ENCODE data around the gene HS3ST3A1. TPM values are rescaled to one million over a fixed set of nuclear protein-coding genes. Genes with fewer than 3 reads are reported as not detected.

HS3ST3A1 gene
- total RNA-seq, 2 experiments from 2014 or later = 1.0 to 1.4 TPM

GRCh38 chr17:13626703-13627102, 25.0 kb upstream of the HS3ST3A1 start:
- no peak overlapping the region for H3K4me3 Mint-ChIP-seq
- no peaks in the 10 kb centered on the region for H3K4me1 Mint-ChIP-seq
- no peak for DNase-seq
- peaks cover 9% of the 10 kb centered on the region for H3K27me3 Mint-ChIP-seq
- CTCF ChIA-PET = no interaction called here
- no peak overlapping the region for H3K27ac Mint-ChIP-seq
- no peaks in the 10 kb centered on the region for H3K9me3 Mint-ChIP-seq
- H3K36me3 Mint-ChIP-seq (ENCODE audit: low read depth) = no peaks in the 10 kb centered on the region
- POLR2A ChIA-PET = interaction anchor here (0.7 kb wide), 1 partner anchor 502 kb away, joined by 5 read pairs; no protein-coding TSS in a partner anchor

GRCh38 chr17:13619462-13619861, 17.7 kb upstream of the HS3ST3A1 start:
- Mint-ChIP-seq H3K9me3 (no peaks in the 10 kb centered on the region), H3K4me3 (no peak overlapping the region)

GRCh38 chr17:13616031-13616430, 14.3 kb upstream of the HS3ST3A1 start:
- H3K9me3 Mint-ChIP-seq = no peaks in the 10 kb centered on the region
- ChIA-PET CTCF (interaction anchor here (1.4 kb wide), 1 partner anchor 687 kb away, joined by 3 read pairs; no protein-coding TSS in a partner anchor), POLR2A (no interaction called here)

More at GRCh38 chr17:13619462-13619861, 17.7 kb upstream of the HS3ST3A1 start:
- Mint-ChIP-seq H3K4me1 (no peaks in the 10 kb centered on the region), H3K27ac (no peak overlapping the region), H3K36me3 (ENCODE audit: low read depth) (no peaks in the 10 kb centered on the region), H3K27me3 (peaks cover 20% of the 10 kb centered on the region)
- DNase-seq = no peak
- ChIA-PET CTCF (no interaction called here), POLR2A (no interaction called here)

GRCh38 chr17:13609941-13610340, 8.2 kb upstream of the HS3ST3A1 start:
- POLR2A ChIA-PET = no interaction called here
- no peaks in the 10 kb centered on the region for H3K4me1 Mint-ChIP-seq

More at GRCh38 chr17:13616031-13616430, 14.3 kb upstream of the HS3ST3A1 start:
- no peaks in the 10 kb centered on the region for H3K4me1 Mint-ChIP-seq
- no peak overlapping the region for H3K4me3 Mint-ChIP-seq
- H3K27me3 Mint-ChIP-seq = peaks cover 15% of the 10 kb centered on the region
- no peaks in the 10 kb centered on the region for H3K36me3 Mint-ChIP-seq (ENCODE audit: low read depth)
- H3K27ac Mint-ChIP-seq = no peak overlapping the region
- DNase-seq = no peak

GRCh38 chr17:13601322-13601775, 380 bp downstream of the HS3ST3A1 start:
- Mint-ChIP-seq H3K36me3 (ENCODE audit: low read depth) (no peaks in the 10 kb centered on the region), H3K9me3 (no peaks in the 10 kb centered on the region), H3K27ac (no peak overlapping the region), H3K4me1 (peaks cover 9% of the 10 kb centered on the region), H3K4me3 (no peak overlapping the region), H3K27me3 (peaks cover 56% of the 10 kb centered on the region)
- ChIA-PET POLR2A (no interaction called here), CTCF (no interaction called here)
- no peak for DNase-seq

More at GRCh38 chr17:13609941-13610340, 8.2 kb upstream of the HS3ST3A1 start:
- no peaks in the 10 kb centered on the region for H3K9me3 Mint-ChIP-seq
- H3K27me3 Mint-ChIP-seq = peaks cover 7% of the 10 kb centered on the region
- no peak for DNase-seq
- no peak overlapping the region for H3K27ac Mint-ChIP-seq
- CTCF ChIA-PET = no interaction called here
- H3K36me3 Mint-ChIP-seq (ENCODE audit: low read depth) = no peaks in the 10 kb centered on the region
- no peak overlapping the region for H3K4me3 Mint-ChIP-seq

GRCh38 chr17:13600475-13601321, 1.0 kb downstream of the HS3ST3A1 start:
- ChIA-PET POLR2A (no interaction called here), CTCF (no interaction called here)
- no peak overlapping the region for H3K4me3 Mint-ChIP-seq
- DNase-seq = no peak
- H3K4me1 Mint-ChIP-seq = peaks cover 9% of the 10 kb centered on the region
- H3K27ac Mint-ChIP-seq = no peak overlapping the region
- H3K9me3 Mint-ChIP-seq = no peaks in the 10 kb centered on the region
- H3K36me3 Mint-ChIP-seq (ENCODE audit: low read depth) = no peaks in the 10 kb centered on the region
- peaks cover 56% of the 10 kb centered on the region for H3K27me3 Mint-ChIP-seq

GRCh38 chr17:13599864-13600263, 1.9 kb downstream of the HS3ST3A1 start:
- Mint-ChIP-seq H3K27ac (no peak overlapping the region), H3K4me3 (no peak overlapping the region), H3K4me1 (peaks cover 10% of the 10 kb centered on the region), H3K36me3 (ENCODE audit: low read depth) (no peaks in the 10 kb centered on the region), H3K27me3 (peaks cover 56% of the 10 kb centered on the region), H3K9me3 (no peaks in the 10 kb centered on the region)
- ChIA-PET CTCF (no interaction called here), POLR2A (no interaction called here)
- no peak for DNase-seq

- Mint-ChIP-seq H3K9me3 (no peaks in the 10 kb centered on the region), H3K4me3 (no peak overlapping the region), H3K27me3 (peaks cover 53% of the 10 kb centered on the region), H3K27ac (no peak overlapping the region), H3K36me3 (ENCODE audit: low read depth) (no peaks in the 10 kb centered on the region), H3K4me1 (peaks cover 10% of the 10 kb centered on the region)
- POLR2A ChIA-PET = no interaction called here
- CTCF ChIA-PET = interaction anchor here (0.6 to 1.5 kb wide), 2 partner anchors 9 to 89 kb away, joined by 3 to 4 read pairs; no protein-coding TSS in a partner anchor
- no peak for DNase-seq
These were observed 2.6 kb downstream of the HS3ST3A1 start for GRCh38 chr17:13599168-13599577.

GRCh38 chr17:13598353-13599167, 3.2 kb downstream of the HS3ST3A1 start:
- H3K4me1 Mint-ChIP-seq = peaks cover 10% of the 10 kb centered on the region
- no peak overlapping the region for H3K4me3 Mint-ChIP-seq
- no peaks in the 10 kb centered on the region for H3K9me3 Mint-ChIP-seq
- H3K36me3 Mint-ChIP-seq (ENCODE audit: low read depth) = no peaks in the 10 kb centered on the region
- H3K27ac Mint-ChIP-seq = no peak overlapping the region
- ChIA-PET POLR2A (no interaction called here), CTCF (interaction anchor here (0.6 to 1.5 kb wide), 2 partner anchors 9 to 88 kb away, joined by 3 to 4 read pairs; no protein-coding TSS in a partner anchor)
- peaks cover 50% of the 10 kb centered on the region for H3K27me3 Mint-ChIP-seq
- no peak for DNase-seq

- no peak overlapping the region for H3K4me3 Mint-ChIP-seq
- no peaks in the 10 kb centered on the region for H3K36me3 Mint-ChIP-seq (ENCODE audit: low read depth)
- ChIA-PET CTCF (interaction anchor here (1.4 to 1.5 kb wide), 2 partner anchors 10 to 704 kb away, joined by 4 to 7 read pairs; no protein-coding TSS in a partner anchor), POLR2A (no interaction called here)
- peaks cover 44% of the 10 kb centered on the region for H3K27me3 Mint-ChIP-seq
- H3K27ac Mint-ChIP-seq = no peak overlapping the region
- DNase-seq = peak; percentile 44
- H3K4me1 Mint-ChIP-seq = peaks cover 10% of the 10 kb centered on the region
- no peaks in the 10 kb centered on the region for H3K9me3 Mint-ChIP-seq
These were observed 3.9 kb downstream of the HS3ST3A1 start for GRCh38 chr17:13597723-13598347.

- POLR2A ChIA-PET = no interaction called here
- Mint-ChIP-seq H3K4me3 (no peak overlapping the region), H3K36me3 (ENCODE audit: low read depth) (no peaks in the 10 kb centered on the region), H3K27ac (no peak overlapping the region), H3K27me3 (peaks cover 33% of the 10 kb centered on the region), H3K9me3 (no peaks in the 10 kb centered on the region), H3K4me1 (peaks cover 4% of the 10 kb centered on the region)
- CTCF ChIA-PET = interaction anchor here (1.4 kb wide), 1 partner anchor 706 kb away, joined by 7 read pairs; no protein-coding TSS in a partner anchor
- DNase-seq = no peak
These were observed 5.3 kb downstream of the HS3ST3A1 start for GRCh38 chr17:13596241-13596923.

- Mint-ChIP-seq H3K4me3 (no peak overlapping the region), H3K9me3 (no peaks in the 10 kb centered on the region), H3K36me3 (ENCODE audit: low read depth) (no peaks in the 10 kb centered on the region), H3K4me1 (peaks cover 4% of the 10 kb centered on the region), H3K27me3 (peaks cover 32% of the 10 kb centered on the region), H3K27ac (no peak overlapping the region)
- no peak for DNase-seq
- CTCF ChIA-PET = interaction anchor here (0.6 to 0.7 kb wide), 2 partner anchors 18 to 1277 kb away, joined by 3 read pairs; no protein-coding TSS in a partner anchor
- POLR2A ChIA-PET = interaction anchor here (0.6 kb wide), 1 partner anchor 714 kb away, joined by 5 read pairs; no protein-coding TSS in a partner anchor
These were observed 6.2 kb downstream of the HS3ST3A1 start for GRCh38 chr17:13595599-13595899.

Data from activated CD4-positive, alpha-beta T cell treated with anti-CD3 and anti-CD28 coated beads, Interleukin-2, amount 10 ng/mL, durations not matched to agents 7 days and 5 days (primary cell).